ENCODE measurements around the gene MYO1G.
"Not testable (repeated sequence)": the region's sequence is repeated elsewhere in the genome, so short reads cannot be mapped to it uniquely, and the experiment has no call there.

MYO1G gene

DNA sequence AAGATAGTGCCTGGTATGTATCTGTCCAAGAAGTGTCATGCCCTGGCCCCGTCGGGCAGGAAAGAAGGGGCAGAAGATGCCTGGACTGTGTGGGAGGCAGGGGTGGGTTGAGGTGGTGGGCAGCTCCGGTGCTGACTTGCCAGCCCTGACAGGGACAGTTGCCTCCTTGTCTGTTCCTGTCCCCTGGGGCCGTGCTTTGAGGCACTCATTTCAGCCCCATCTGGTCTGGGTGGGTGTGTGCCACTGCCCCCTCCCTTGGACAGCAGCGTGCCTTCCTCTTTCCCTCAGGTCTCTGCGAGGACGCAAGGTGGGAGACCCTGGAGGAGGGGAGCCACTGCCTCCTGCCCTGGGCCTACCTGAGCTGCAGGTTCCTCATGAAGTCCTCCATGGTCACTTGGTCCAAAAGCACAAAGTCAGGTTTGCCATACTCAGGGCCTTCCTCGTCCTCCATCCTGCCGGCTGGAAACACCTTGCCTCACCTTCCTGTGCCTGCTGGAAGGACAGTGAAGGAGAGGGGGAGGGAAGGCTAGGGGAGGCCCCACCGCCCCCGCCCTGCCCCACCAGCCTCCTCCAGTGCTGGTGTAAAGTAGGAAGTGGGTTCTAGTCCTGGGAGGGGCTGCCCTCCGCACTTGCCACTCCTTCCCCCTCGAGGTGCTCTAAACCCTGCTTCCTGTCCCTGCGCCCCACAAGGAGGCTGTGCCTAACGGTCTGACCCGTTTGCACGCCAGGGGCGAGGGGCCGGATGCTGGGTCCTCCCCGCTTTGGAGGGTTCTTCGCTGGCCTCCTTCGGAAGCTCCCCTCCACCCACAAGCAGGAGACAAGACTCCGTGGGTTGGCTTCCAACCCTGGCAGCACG lies at the start of gene MYO1G:
TSS of gene MYO1G (minus strand) at position 505 of the 856 bp plus-strand sequence. CDS start at position 451, 54 bp downstream.
- no peak for DNase-seq

DNA sequence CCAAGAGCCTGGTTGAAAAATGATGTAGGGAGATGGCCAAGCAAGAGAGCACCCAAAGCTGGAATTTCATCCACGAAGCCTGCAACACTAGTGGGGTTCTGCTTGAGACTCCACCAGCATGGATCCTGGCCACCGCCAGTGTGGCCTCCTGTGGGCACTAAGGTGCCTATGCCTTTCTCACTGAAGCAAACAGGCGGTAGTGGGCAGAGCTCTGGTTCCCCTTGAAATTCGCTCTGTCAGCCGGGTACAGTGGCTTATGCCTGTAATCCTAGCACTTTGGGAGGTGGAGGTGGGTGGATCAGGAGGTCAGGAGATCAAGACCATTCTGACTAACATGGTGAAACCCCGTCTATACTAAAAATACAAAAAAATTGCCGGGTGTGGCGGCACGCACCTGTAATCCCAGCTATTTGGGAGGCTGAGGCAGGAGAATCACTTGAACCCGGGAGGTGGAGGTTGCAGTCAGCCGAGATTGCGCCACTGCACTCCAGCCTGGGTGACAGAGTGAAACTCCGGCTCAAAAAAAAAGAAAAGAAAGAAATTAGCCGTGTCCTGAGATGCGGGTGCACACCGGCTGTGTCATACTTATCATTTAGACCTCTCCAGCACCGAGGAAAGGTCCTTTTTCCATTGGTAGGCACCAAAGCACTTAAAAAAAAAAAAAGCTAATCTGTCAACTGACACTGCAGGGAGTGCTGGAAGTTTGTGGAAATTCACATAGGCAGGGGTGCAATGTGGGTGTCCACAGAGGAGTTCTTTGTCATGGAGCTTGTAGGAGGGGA lies 49.5 kb upstream of the MYO1G start:
- no peak for DNase-seq

DNA sequence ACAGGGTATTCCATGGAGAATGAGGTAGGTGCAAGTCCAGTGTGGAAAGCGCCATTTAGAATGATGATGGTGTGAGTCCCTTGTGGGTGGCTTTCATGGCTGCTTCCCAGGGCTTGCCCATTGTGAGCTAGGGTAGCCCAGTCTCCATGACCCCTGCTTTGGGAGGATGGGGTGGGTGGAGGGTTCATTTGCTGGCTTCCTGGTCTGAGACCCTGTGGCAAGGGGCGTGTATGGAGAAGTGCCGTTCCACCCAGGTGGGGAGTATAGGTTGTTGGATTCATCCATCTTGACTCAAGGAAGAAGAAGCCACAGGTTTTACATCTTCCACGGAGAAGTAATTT lies 48.9 kb upstream of the MYO1G start:
- no peak for DNase-seq

DNA sequence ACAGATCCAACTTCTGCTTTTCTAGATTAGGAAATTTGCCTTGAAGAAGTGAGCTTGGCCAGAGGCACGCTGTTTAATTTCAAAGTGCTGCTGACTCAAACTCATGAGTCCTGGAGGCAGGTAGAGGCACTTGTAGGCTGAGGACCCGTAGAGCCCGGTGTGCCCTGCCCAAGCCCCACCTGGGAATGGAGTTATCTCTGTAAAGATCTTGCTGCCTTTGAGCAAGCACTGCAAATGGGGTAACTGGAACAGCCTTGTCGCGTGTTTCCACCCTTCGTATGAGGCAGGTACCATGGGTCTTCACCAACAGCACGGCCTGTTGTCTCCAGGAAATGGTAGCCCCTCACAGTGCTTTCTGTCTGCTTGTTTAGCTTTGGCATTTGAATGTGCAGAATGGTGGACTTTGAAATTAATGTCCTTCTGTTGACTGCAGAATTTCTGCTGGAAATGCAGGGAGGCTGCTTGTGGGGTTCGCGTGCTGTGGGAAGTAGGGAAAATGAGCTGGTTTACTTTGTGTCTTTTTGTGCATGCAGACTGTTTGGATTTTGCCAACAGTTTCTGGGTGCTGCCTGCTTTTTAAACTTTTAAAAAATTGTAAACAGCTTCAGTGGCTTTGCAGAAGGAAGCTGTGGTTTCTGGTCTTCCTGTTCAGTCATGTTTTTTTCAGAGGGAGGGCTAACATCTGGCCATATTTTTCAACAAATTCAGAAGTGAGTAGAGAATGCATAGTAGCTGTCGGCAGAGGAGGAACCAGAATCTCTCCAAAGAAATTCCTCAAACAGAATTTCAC lies 48.4 kb upstream of the MYO1G start:
- no peak for DNase-seq

DNA sequence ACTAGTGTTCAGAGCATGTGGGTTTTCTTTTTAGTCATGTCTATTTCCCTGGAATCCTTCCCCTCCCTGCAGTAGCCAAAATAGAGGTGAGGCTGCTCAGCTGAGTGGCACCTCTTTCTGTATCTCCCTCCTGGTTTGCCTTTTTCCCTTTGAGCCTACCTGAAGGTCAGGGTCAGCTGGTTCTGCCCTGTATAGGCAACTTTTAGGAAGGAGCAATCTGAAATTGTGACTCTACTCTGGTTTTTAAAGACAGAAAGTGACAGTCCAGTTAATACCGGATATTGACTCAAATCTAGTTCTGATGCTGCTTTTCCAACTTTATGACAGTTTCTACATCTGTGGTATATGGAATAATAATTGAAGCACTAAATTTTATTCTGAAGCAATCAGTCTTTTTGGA lies 47.2 kb upstream of the MYO1G start:
- no peak for DNase-seq

DNA sequence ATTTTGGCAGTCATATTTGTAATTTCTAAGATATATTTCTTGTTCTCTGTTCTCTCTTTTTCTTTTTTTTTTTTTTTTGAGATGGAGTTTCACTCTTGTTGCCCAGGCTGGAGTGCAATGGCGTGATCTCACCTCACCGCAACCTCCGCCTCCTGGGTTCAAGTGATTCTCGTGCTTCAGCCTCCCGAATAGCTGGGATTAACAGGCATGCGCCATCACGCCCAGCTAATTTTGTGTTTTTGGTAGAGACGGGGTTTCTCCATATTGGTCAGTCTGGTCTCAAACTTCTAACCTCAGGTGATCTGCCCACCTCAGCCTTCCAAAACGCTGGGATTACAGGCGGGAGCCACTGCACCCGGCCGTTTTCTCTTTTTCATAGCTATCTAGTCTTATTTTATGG lies 46.7 kb upstream of the MYO1G start:
- not testable (repeated sequence) for DNase-seq

DNA sequence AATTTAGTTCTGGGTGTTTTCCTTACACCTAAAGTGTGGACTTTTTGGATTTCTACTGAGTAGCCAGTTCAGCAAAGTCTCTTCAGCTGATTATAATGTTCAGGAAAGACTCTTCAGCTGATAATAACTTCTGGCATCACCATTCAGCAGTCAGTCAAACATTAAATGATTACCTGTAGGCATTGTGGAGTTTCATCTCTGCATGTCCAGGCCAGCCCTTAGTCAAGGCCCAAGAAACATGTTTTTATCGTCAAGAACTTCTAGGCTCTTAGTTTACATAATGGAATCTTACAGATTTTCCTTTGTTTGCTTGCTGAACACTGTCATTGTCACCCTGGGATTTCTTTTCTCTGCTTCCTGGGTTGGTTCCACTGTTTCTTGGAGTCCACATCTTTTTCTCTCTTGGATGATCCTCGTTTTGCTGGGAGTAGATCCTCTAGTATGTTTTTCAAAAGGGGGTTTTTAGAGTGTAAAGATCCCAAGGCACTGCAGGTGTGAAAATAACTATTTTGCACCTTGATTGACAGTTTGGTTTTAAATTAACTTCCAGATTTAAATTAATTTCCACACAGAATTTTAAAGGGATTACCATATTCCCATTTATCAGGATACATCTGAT lies 45.4 kb upstream of the MYO1G start:
- no peak for DNase-seq

DNA sequence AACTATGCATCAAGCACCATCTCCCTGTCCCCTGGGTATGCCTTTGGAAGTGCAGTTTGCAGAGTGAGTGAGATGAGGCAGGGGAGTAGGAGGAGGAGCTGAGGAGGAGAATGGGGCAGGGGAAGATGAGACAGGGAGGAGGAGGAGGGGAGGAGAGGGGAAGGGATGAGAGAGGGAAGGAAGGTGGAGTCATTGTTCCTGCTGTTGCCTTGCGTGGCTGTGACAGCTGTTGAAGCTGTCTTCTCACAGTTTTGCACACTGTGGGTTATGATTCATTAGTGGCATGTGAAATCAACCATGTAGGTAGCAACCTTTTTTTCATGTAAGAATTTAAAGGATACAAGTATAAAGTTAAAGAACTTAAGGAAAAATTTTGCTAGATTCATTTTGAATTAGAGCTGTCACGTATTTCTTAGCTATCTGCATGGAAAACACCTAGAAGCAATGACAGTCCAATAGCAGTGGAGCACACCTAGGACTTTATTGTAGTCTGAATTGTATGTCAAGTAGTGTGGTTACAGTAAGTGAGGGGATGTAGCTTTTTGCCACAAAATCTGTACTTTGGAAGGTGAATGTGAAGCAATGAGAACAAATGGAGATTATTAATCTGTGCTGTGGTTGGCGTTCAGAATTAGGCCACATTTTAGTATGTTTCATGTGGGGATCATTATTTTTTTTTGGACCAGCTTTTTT lies 42.9 kb upstream of the MYO1G start:
- no peak for DNase-seq

DNA sequence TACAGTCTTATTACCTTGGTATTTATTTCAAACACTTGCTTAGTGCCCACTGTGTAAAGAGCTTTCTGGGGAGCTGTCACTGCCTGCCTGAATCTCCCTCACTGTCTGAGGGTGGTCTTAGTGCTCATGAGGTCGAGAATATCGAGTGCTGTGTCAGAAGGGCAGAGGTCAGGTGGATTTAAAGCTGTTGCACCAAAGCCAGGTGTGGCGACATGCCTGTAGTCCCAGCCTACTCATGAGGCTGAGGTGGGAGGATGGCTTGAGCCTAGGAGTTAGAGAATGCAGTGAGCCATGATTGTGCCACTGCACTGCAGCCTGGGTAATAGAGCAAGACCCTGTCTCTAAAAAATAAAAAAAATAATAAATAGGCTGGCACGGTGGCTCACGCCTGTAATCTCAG lies 42.1 kb upstream of the MYO1G start:
- no peak for DNase-seq

DNA sequence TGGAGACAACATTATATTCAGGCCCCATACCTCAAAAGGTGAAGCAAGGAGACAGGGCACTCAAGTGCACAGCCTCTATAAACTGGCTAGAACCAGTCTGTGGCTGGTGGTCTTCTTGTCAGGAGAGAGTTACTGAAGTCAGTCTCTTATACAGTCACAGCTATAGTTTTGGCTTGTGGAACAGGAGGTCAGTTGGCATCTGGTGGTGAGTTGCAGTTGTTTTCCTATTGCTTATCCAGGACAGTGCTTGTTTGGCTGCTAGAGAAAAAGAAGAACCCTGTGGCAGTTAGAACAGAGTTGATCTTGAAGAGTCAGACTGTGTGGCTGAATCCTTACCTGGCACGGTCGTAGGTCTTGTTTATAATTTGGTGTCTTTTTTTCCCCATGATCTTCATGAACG lies 38.4 kb upstream of the MYO1G start:
- no peak for DNase-seq

DNA sequence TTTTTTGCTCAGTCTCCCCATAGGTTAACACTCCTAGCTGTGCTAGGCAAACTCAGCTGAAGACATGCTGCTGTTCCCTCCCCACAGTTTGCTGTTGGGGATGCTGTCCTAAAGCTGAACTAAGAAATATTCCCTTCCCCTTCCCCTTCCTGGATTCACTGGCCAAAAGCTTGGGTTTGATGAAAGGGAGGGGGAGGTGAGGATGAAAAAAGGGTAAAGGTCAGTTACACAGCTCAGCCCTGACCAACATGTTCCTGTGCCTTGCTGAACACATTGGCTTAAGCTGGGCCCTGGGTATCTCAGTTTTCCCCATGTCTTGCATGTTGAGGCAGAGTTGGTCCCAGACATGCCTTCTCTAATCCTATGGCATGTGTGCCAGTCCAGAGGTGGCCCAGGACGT lies 36.5 kb upstream of the MYO1G start:
- DNase-seq, result no peak

DNA sequence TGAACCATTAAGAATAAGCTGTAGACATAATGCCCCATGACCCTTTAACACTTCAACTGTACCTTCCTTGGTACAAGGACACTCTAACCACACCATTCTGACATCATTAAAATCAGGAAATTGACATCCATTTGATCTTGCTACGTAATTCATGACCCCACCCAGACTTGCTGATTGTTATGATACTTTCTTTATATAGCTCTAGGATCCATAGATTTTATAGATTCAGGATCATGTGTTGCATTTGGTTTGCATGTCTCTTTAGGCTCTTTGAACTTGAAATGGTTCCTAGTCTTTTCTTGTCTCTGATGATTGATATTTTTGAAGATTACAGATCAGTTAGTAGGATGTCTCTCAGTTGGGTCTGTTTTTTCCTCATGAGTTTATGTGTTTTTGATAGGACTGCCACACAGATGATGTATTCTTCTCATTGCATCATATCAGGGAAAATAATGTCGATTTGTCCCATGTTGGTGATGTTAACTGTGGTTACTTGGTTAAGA lies 34.7 kb upstream of the MYO1G start:
- DNase-seq, result no peak

DNA sequence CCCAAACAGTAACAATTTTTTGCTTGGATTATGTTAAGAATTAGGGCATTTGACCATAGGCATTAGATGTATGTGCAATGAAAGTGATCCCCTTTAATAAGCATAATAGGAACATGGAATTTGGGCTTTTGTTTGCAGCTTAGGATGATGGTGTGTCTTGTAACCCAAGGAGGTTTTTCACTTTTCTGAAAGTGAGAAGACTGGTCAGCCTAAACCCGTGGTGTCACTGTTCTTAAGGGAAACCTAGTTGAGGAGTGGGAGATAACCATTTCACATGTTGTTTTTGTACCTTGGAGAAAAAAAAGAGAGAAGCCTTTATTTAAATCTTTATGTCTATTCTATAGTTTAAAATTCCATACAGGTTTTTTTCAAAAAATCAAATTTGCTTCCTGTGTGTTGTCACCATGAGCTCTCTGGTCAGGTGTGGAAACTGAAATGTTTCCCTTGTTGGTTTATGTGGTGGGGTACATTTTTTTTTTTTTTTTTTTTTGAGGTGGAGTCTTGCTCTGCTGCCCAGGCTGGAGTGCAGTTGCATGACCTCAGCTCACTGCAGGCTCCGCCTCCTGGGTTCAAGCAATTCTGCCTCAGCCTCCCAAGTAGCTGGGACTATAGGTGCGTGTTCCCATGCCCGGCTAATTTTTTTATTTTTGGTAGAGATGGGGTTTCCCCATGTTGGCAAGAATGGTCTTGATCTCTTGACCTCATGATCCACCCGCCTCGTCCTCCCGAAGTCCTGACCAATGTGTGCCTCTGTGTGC lies 28.9 kb upstream of the MYO1G start:
- DNase-seq, result no peak

DNA sequence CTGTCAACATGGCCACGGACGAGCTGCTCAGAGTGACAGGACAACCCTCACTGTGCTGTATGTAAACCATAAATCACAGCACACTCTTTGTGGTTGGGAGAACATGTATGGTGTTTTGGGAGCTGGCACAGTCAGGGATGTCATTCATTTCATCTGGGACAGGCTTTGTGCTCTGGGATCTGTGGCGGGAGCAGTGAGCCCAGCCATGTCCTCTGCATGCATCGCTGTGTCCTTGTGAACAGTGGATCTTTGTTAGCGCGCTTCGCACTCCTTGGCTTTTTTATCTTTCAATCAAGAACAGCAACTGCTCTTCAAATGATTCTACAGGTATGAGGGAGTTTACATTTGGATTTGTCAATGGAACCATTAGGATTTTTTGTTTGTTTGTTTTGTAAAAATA lies 28.3 kb upstream of the MYO1G start:
- no peak for DNase-seq

DNA sequence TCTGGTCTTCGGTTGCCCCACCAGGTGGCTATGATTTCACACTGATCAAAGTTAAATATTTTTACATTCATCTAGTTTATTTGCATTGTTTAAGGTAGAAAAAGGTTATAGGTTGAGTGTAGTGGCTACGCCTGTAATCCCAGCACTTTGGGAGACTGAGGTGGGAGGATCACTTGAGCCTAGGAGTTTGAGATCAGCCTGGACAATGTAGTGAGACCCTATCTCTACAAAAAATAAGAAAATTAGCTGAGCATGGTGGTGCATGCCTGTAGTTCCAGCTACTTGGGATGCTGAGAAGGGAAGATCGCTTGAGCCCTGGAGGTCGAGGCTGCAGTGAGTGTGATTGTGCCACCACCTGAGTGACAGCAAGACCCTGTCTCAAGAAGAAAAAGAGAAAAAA lies 25.0 kb upstream of the MYO1G start:
- DNase-seq, result no peak

DNA sequence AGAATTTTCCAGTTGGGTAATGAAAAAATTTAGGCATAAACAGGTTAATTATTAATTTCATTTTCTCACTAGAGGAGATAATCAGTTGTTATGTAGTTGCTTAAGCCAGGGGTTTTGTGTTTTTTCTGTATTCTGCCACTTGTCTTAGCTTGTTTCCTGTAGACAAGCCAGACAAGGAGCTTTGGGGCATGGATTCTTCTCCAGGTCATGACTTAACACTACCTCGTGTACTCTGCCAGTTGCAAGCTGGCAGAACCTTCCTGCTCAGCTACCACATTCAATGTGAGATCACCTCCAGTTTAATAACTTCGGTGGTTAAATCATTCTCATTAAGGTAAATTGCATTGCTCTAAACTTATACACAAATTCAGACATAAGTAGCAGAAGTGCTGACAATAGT lies 23.0 kb upstream of the MYO1G start:
- DNase-seq, result no peak

DNA sequence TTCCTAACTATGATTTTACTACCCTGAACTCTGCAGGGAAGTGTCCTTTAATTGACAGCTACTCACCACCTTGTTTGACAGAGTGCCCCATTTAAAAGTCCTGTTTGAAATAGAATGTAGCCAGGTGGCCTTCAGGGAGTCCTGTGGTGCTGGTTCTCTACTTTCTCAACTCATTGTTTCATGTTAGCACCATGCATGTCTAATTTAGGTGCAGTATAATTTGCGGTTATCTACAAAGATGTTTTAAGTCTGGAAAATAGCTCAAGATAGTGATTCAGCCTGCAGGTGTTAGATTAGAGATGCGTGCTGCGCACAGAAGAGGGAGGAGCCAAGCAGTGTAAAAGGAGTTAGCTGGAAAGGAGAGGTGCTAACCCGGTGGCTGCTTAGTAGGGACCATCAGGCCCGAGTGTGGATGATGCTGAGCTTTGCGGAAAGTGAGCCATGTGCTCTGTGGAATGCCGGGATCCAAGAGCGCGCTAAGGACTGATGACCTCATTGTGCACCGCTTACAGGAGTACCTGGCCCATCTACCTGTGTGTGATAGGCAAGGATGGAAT lies 22.4 kb upstream of the MYO1G start:
- DNase-seq, result no peak

DNA sequence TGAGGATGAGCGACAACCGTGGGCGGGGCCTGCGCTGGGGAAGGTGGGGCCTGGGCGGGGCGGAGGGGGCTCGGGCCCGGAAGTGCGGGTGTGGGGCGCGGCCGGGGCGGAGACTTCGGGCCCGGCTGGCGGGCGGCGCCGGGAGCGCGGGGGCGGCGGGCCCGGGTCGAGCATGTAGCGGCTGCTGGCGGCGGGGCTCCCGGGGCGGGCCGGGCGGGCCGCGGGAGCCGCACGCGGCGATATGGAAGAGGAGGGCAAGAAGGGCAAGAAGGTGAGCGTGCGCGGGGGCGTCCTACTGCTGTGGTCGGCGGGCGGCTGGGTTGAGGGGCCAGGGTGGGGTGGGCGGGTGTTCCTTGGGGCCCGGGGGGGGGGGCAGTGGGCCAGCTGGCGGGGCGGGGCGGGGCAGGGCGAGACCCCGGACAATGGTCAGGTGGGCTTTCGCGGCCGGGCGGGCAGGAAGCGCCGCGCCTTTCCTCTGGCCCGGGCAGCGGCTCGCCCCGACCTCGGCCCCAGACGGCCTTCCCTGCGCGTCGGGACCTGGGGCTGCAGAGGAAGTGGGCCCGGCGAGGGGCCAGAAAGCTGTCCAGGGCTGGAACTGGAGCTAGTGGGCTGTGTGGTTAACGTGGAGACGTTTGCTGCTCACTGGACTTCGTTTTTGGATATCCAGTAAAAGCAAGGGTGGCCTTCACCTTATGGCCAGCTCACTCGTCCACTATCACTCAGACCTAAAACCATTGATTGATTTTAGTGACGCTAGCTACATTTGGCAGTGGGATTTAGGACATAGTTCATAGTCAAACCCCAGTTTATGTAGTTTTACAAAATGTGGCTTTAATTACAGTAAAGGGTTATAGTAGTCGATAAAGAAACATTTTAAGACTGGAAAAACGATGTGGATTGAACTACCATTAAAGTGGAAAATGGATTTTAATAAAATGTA lies 21.5 kb upstream of the MYO1G start, which contains the start of gene CCM2:
TSS of gene CCM2 (plus strand) at position 109 of the 940 bp plus-strand sequence. CDS start at position 242, 133 bp downstream.
- DNase-seq, result no peak

DNA sequence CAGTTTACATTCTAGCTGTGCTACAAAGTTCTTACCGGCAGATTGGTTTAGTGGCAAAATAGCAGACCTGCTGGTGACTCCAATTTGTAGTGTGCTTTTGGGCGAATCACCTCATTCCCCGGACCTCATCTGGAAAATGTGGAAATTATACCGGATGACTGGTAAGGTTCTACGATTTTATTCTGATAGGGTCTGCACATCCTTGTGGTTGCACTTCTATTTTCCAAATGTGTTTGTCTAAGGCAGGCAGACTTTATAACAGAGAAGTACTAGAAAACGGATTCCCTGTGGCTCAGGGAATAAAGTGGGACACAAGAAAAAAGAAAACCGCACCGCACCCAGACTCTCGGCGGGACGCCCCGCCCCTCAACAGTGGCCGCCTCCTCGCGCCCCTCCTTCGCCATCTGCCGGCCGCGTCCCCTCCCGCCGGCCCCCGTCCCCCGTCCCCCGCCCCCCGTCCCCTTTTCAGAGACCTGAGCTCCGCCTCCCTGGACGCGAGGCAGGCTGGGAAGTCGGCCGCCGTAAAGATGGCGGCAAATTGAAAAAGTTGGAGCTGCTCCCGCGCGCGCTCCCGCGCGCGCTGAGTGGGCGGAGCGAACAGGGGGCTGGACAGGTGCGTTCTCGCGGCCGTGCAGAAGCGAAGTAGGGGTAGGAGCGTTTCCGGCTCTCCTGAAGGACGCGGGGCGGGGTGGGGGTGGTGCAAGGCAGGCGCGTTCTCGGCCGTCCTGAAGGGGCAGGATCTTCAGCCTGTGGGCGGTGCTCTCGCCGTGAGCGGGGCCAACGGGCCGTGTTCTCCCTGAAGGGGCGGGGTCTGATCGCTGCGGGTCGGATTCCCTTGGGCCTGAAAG lies 20.7 kb upstream of the MYO1G start:
- peak; percentile 73 for DNase-seq
